Gastrocnemius medialis (tissue), 4 donors: ENCODE data around the gene DNAH3.

ENCODE experiments used
- POLR2A ChIP-seq, 2 donors: fragments of 450-650 bp; IDR thresholded peaks; one replicate each; pipeline ENCODE4 v1.6.1; 2017; ENCODE audit warnings: antibody characterized with exemption in 2 of 2, mild to moderate bottlenecking in 2 of 2, moderate library complexity in 2 of 2
- TF ChIP-seq, protein P1 (sequence below), 5 experiments: fragments of 450-650 bp in 3 of 5; fragments of 200-600 bp in 2 of 5; sonication (generic) in 2 of 5; IDR thresholded peaks in 4 of 5; conservative IDR thresholded peaks in 1 of 5; 1 replicate in 4 of 5; 2 replicates in 1 of 5; pipeline ENCODE4 v1.5.1; 2016 to 2019; ENCODE audit warnings: antibody characterized with exemption in 5 of 5, mild to moderate bottlenecking in 3 of 5, moderate library complexity in 3 of 5

DNA sequence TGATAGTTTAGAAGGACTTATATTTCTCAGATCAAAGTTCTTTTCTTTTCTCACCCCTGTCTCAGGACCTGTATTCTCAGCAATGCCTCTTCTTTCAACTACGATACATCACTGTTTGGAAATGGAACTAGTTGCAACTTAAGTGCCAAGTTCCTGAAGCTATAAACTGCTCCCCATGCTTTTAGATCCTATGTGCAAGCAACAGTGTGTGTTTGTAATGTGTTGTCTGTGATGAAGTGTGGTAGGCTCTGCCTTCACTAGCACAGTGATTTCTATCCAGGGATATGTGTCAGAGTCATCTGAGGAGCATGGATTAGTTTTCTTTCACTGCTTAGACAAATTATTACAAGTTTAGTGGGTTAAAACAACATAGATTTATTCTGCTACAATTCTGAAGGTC lies 42.3 kb upstream of the DNAH3 start:
- TF ChIP-seq, protein P1, sequence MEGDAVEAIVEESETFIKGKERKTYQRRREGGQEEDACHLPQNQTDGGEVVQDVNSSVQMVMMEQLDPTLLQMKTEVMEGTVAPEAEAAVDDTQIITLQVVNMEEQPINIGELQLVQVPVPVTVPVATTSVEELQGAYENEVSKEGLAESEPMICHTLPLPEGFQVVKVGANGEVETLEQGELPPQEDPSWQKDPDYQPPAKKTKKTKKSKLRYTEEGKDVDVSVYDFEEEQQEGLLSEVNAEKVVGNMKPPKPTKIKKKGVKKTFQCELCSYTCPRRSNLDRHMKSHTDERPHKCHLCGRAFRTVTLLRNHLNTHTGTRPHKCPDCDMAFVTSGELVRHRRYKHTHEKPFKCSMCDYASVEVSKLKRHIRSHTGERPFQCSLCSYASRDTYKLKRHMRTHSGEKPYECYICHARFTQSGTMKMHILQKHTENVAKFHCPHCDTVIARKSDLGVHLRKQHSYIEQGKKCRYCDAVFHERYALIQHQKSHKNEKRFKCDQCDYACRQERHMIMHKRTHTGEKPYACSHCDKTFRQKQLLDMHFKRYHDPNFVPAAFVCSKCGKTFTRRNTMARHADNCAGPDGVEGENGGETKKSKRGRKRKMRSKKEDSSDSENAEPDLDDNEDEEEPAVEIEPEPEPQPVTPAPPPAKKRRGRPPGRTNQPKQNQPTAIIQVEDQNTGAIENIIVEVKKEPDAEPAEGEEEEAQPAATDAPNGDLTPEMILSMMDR (IDR thresholded peaks at IDR 0.05 in 4 of 5, conservative IDR thresholded peaks at IDR 0.05 in 1 of 5): no peak
- TF ChIP-seq POLR2A (IDR thresholded peaks at IDR 0.05): no peak
